ENCODE data around the gene PTPRG. TPM values are rescaled to one million over a fixed set of nuclear protein-coding genes. Genes with fewer than 3 reads are reported as not detected.

PTPRG gene
- total and polyA plus RNA-seq, 11 donors = 8.0 to 48.5 (median 35.4) TPM

DNA sequence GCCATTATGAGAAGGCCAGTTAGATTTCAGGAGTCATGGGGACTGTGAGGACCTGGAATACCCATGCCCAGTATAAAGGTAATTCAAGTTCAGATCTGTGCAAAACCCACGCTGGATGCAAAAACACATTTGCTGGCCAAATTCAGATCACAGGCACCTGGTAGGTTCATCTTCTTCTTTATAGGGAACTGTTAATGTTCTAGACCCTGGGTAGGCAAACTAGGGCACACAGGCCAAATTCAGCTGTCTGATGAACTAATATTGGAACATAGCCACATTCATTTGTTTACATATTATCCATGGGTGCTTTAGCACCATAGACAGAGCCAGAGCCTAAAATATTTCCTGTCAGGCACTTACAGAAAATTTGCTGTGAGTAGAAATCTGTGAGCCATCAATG is 241.4 kb downstream of the PTPRG start:
- Histone ChIP-seq H3K9me3 (no peaks in the 10 kb centered on the region), H3K27me3 (no peaks in the 10 kb centered on the region), H3K27ac (no peak overlapping the region), H3K4me1 (peaks cover 0 to 63% (median 46%) of the 10 kb centered on the region in 12 donors), H3K36me3 (no peaks in the 10 kb centered on the region), H3K4me3 (no peak overlapping the region)
- 63 to 96% (median 83%) methylated on average over 1 of the region's 1 CpG for WGBS, 4 donors
- intact Hi-C loops (cut with DNase I) = no loop called here
- DNase-seq (no peak), ATAC-seq (no peak)
- TF ChIP-seq, protein P1, sequence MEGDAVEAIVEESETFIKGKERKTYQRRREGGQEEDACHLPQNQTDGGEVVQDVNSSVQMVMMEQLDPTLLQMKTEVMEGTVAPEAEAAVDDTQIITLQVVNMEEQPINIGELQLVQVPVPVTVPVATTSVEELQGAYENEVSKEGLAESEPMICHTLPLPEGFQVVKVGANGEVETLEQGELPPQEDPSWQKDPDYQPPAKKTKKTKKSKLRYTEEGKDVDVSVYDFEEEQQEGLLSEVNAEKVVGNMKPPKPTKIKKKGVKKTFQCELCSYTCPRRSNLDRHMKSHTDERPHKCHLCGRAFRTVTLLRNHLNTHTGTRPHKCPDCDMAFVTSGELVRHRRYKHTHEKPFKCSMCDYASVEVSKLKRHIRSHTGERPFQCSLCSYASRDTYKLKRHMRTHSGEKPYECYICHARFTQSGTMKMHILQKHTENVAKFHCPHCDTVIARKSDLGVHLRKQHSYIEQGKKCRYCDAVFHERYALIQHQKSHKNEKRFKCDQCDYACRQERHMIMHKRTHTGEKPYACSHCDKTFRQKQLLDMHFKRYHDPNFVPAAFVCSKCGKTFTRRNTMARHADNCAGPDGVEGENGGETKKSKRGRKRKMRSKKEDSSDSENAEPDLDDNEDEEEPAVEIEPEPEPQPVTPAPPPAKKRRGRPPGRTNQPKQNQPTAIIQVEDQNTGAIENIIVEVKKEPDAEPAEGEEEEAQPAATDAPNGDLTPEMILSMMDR (IDR thresholded peaks at IDR 0.05) = no peak

DNA sequence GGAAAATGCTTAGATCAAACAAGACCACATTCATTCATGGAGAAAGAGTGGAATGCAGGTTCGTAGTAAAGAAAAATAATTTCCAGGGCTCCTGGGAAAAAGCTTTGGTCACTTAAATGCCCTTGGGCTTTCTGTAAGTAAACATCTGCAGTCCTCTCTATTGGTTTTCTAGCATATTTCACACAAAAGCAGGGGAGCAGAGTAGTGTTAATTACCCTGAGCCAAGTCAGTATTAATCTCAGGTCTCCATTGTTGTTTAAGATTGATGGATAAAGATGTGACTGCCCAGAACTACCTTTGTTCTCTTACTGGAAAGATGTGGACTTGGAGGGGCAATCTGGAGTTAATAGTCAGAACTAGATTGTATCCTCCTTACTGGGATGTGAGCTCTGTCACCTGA is 242.6 kb downstream of the PTPRG start:
- no peak for TF ChIP-seq POLR2A (IDR thresholded peaks at IDR 0.05)
- TF ChIP-seq, protein P1 (IDR thresholded peaks at IDR 0.05) = no peak
- no peak overlapping the region for H3K4me3 ChIP-seq
- H3K27me3 ChIP-seq = no peaks in the 10 kb centered on the region
- ATAC-seq (no peak), DNase-seq (no peak)
- no peaks in the 10 kb centered on the region for H3K9me3 ChIP-seq
- H3K4me1 ChIP-seq = peaks cover 0 to 69% (median 56%) of the 10 kb centered on the region in 12 donors
- intact Hi-C loops (cut with DNase I) = no loop called here
- H3K27ac ChIP-seq = peak overlapping the region in 5 of 12 donors; percentile 2 to 77 (median 70)
- no peaks in the 10 kb centered on the region for H3K36me3 ChIP-seq
- WGBS, 4 donors = 75 to 84% (median 79%) methylated on average over 1 of the region's 1 CpG

- WGBS, 4 donors = 79 to 95% (median 89%) methylated on average over 1 of the region's 1 CpG
- H3K36me3 ChIP-seq = no peaks in the 10 kb centered on the region
- H3K27me3 ChIP-seq = no peaks in the 10 kb centered on the region
- no peak for TF ChIP-seq POLR2A (IDR thresholded peaks at IDR 0.05)
- TF ChIP-seq, protein P1 (IDR thresholded peaks at IDR 0.05) = no peak
- intact Hi-C loops (cut with DNase I) = loop anchor here in 3 of 10 donors (5.0 kb wide), 4 partner anchors 43 to 358 kb away; partner anchors contain the start of gene PTPRG (in 3 of the 3)
- peaks cover 7 to 77% (median 64%) of the 10 kb centered on the region in 12 donors for H3K4me1 ChIP-seq
- H3K4me3 ChIP-seq = no peak overlapping the region
- peak overlapping the region; percentile 28 to 83 (median 74) for H3K27ac ChIP-seq
- no peaks in the 10 kb centered on the region for H3K9me3 ChIP-seq
- no peak for DNase-seq
- no peak for ATAC-seq
These were observed 243.4 kb downstream of the PTPRG start for GRCh38 chr3:61804782-61805181.

DNA sequence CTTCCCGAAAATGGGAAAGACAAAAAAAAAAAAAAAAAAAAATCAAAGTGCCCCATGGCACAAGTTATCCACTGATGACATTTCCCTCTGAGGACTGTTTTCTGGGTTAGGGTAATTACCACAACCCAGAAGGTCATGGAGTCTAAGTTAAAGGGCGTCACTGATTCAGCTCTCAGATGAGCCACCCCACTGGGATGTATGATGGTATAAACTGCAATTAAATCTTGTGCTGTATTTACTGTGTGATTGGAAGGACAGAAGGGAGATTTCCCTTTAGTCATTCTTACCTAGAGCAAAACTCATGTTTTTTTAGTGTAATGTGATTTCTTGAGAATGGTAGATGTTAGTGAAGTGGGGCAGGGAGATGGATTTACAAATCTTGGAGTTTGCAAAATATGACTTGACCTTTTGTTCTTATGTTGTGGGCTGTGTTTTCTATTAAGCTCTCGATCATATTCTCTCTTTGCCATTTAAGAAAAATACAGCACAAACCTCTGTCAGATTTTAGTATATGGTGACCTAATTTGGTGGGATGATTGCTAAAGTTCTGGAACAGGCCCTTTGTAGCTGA is 244.2 kb downstream of the PTPRG start:
- WGBS, 4 donors = 49 to 65% (median 63%) methylated on average over 3 of the region's 3 CpGs
- H3K9me3 ChIP-seq = no peaks in the 10 kb centered on the region
- H3K4me1 ChIP-seq = peaks cover 8 to 85% (median 73%) of the 10 kb centered on the region in 12 donors
- ATAC-seq = no peak
- intact Hi-C loops (cut with DNase I) = loop anchor here in 3 of 10 donors (5.0 kb wide), 4 partner anchors 42 to 357 kb away; partner anchors contain the start of gene PTPRG (in 3 of the 3)
- no peaks in the 10 kb centered on the region for H3K36me3 ChIP-seq
- H3K4me3 ChIP-seq = no peak overlapping the region
- TF ChIP-seq, protein P1 (IDR thresholded peaks at IDR 0.05) = no peak
- TF ChIP-seq POLR2A (IDR thresholded peaks at IDR 0.05) = no peak
- H3K27me3 ChIP-seq = no peaks in the 10 kb centered on the region
- no peak for DNase-seq
- peak overlapping the region; percentile 37 to 83 (median 74) for H3K27ac ChIP-seq
